ENCODE results near the gene CFAP68.

GRCh38 chr11:111846636-111847035 is 32.7 kb upstream of the CFAP68 start:
- TF ChIP-seq CTCF (conservative IDR thresholded peaks at IDR 0.05; ENCODE audit: low read depth in 2 of 2) (no peak), EZH2 (IDR thresholded peaks at IDR 0.05; ENCODE audit: low read depth, unreplicated experiment) (no peak), JUNB (IDR thresholded peaks at IDR 0.05; ENCODE audit: unreplicated experiment) (no peak), STAT1 (IDR thresholded peaks at IDR 0.05; ENCODE audit: unreplicated experiment) (no peak), ETS1 (IDR thresholded peaks at IDR 0.05) (no peak), REST (IDR thresholded peaks at IDR 0.05; ENCODE audit: unreplicated experiment) (no peak), ZNF331 (CRISPR knock-in tag; IDR thresholded peaks at IDR 0.05; ENCODE audit: low read depth) (no peak), POLR2AphosphoS5 (IDR thresholded peaks at IDR 0.05; ENCODE audit: low read depth) (no peak), NANOG (IDR thresholded peaks at IDR 0.05; ENCODE audit: borderline replicate concordance) (no peak)

Measured in GM23338 (cell line).